Activated CD4-positive, CD25-positive, alpha-beta regulatory T cell treated with anti-CD3 and anti-CD28 coated beads, Interleukin-2, amount 50 U/mL, for 24 hours (primary cell): Measurements from ENCODE around the gene TBC1D25.

Experiments
- ATAC-seq, 2 donors: fragments of 150-1000 bp; cut with Tn5 transposase; one replicate each; pipeline ENCODE4 v1.10.0; 2021; ENCODE audit warnings: mild to moderate bottlenecking in 1 of 2, moderate library complexity in 1 of 2

The TBC1D25 gene

DNA sequence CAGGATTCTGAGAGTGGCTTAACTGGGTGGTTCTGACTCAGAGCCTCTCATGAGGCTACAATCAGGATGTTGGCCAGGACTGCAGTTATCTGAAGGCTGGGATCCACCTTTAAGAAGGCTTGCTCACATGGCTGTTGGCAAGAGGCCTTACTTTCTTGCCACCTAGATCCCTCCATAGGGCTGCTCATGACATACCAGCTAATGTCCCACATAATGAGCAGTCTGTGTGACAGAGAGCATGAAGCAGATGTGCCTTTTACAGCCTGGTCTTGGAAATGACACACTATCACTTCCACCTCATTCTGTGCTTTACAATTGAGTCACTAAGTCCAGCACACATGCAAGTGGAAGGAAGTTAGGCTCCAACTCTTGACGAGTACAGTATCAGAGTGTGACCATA is 30.4 kb downstream of the TBC1D25 start:
- peak; percentile 37 to 53 for ATAC-seq

DNA sequence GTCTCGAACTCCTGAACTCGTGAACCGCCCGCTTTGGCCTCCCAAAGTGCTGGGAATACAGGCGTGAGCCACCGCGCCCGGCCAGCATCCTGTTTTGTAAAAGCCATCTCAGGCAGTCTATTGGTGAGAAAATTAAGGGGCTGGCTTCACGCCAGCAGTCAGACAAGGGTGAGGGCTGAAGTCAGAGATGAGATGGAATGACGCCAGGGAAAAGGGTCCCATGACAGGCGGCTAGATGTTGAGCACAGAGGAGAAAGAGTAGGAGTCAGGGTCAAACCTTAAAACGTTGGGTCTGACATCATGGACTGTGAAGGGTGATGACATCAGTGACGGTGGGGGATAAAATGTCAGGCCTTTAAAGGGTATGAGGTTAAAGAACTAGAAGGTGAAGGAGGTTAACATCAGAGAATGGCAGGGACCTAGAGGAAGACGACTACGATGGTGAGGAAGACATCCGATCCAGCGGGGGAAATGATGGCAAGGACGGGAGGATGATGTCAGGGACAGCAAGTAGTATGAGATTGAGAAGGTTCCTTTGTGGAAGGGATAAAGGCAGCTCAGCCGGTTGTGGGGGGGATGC is 34.3 kb downstream of the TBC1D25 start:
- ATAC-seq: no peak

DNA sequence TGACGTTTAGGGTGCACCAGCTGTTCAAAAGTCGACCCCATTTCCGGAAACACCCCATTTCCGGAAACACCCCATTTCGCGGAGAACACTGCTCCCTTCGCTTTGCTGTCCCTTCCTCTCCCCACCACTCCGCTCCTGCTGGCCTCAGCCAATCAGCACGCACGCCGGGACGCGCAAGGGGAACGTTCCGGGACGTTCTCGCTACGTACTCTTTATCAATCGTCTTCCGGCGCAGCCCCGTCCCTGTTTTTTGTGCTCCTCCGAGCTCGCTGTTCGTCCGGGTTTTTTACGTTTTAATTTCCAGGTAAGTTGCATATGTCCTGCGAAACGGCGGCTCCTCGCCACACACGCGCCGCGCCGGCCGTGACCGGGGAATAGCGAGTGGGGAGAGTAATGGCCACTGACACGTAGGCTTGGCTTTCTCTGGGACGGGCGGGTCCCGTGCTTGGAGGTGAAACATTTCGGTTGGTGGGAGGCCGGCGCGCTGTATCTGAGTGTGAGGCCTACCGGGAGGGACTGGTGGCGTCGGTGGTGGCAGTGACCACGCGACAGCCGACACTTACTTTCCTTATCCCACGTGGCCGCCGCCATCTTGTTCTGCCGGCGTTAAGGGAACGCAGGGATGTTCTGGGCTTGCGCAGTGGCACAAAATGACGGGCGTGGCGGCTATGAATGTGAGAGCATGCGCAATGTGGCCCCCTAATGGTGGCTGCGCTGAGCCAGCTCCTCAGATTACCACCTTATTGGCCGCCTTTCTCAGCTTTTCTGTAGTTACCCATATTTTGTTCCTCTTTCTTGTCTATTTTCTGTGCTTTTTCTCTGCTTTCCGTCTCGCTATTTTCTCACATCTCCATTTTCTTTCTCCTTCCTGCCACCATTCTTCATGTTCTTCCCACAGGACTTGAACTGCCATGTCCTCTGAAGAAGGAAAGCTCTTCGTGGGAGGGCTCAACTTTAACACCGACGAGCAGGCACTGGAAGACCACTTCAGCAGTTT is 35.1 kb downstream of the TBC1D25 start, which contains the start of gene RBM3:
TSS of gene RBM3 (plus strand) at position 215 of the 997 bp plus-strand sequence. CDS start at position 912, 697 bp downstream.
- ATAC-seq: peak; percentile 92

DNA sequence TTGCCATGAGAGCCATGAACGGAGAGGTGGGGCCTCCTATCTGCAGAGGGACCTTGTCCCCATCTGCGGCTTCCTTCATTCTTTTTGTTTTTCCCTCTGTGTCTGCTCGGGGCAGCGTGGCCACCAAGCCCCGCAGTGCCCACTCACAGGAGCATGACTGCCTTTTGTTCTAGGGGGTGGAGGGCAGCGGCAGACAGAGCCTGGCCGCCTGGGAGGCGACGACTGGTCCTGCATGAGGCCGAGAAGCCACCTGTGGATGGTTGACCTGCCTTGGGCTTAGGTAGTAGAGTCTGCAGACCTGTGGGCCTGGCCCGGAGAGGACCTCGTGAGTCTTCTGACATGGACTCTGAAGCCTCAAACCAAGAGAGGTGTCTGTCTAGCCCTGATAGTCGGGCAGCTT is 36.1 kb downstream of the TBC1D25 start:
- ATAC-seq: no peak

DNA sequence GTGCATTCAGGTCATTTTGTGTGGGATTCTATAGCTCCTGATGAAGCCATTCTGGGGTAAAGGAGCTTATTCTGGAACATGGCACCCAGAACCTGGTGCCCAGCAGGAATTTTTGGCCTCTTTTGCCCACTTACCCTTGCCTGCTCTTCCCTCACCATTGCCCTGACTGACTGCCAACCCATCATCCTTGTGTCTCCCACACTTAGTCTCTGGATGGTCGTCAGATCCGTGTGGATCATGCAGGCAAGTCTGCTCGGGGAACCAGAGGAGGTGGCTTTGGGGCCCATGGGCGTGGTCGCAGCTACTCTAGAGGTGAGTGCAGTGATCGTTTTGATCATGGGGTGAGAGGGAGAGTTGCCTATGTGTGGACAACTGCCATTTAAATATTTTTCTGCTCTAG is 36.6 kb downstream of the TBC1D25 start:
- ATAC-seq: no peak

DNA sequence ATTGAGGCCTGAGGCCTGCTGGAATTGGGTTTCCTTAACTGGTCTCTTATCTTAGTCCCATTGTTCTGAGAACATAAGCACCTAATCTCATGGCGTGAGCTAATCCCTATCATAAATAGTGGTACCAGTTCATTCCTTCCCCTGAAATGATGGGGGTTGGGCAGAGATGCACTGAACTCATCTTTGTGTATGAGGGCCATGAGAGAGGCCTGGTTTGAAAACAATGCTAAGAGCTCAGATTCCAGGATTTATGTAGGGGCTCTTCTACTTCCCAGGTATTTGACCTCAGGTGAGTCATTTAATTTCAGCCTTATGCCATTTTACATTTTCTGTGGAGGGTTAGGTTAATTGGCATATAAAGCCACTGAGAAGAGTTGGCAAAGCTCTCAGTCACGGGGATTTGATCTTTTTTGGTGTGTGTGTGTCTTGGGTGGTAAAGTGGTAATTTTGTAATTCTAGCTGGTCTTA is 39.2 kb downstream of the TBC1D25 start:
- ATAC-seq: no peak

DNA sequence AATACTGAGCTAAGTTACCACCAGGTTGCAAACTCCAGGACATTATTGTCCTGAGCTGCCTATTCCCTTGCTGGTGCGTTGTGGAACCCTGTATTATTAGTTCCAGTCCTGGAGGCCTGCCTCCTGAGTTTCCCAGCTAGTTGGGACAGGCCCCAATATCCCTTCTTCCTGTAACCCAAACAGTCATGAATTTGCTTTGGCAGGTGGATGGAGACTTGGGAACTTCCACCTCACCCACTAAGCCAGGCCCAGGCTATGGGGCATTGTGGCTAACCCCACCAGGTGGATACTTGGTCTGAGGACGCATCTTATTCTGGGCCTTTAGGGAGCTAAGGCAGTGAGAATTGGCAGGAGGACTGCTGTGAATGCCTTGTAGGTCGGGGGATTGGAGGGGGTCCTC is 39.7 kb downstream of the TBC1D25 start:
- no peak for ATAC-seq

DNA sequence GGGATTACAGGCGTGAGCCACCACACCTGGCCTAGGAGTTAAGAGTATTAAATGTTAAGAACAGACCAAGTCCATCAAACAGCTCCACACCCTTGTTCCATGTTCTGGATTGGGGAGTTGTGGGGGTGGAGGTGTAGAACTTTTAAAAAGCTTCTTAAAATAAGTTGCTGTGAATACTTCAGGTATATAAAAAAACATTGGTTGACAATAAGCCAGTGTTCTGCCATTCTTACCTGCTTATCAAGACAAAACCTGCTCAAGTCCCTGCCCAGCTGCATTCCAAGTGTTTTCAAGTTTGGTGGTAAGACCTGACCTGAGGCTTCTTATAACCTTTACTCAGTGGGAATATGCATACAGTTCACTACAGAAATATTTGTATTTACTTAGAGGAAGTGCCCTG is 41.1 kb downstream of the TBC1D25 start:
- ATAC-seq: no peak

DNA sequence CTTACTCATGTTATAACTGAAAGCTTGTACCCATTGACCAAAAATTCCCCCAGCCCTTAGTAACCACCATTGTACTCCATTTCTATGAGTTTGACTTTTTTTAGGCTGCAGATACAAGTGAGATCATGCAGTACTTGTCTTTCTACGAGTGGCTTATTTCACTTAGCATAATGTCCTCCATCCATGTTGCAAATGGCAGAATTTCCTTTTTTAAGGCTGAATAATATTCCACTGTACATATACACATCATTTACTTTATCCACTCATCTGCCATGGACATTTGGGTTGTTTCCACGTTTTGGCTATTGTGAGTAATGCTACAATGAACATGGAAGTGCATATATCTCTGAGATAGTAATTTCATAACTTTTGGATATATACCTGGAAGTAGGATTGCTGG is 45.2 kb downstream of the TBC1D25 start:
- ATAC-seq: peak in 1 of 2 donors; percentile 21

DNA sequence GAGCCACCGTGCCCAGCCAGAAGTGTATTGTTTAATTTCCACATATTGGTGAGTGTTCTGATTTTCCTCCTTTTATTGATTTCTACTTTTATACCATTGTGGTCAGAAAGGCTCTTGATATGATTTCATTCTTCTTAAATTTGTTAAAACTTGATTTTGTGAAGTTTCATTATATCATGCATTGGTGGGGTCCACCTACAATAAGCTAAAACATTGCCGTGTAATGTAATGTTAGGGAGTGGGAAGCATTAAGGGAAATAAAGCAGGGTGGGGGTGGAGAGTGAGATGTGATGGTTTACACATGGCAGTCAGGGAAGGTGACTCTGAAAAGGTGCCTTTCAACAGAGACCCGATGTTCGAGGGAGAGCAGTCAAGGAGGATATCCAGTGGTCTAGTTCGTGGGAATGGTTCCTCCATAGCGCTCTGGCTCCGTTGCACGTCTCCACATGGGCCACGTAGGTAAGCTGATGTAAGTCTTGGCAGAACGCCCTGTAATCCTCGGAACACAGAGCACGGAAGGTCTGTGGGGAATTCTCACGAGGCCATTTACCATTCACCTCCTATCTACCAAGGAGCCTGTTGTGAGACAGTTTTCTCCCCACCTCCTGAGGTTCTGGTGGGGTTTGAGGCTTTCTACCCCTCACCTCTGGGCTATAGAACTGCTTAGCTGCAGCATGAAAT is 50.1 kb downstream of the TBC1D25 start:
- ATAC-seq: no peak

DNA sequence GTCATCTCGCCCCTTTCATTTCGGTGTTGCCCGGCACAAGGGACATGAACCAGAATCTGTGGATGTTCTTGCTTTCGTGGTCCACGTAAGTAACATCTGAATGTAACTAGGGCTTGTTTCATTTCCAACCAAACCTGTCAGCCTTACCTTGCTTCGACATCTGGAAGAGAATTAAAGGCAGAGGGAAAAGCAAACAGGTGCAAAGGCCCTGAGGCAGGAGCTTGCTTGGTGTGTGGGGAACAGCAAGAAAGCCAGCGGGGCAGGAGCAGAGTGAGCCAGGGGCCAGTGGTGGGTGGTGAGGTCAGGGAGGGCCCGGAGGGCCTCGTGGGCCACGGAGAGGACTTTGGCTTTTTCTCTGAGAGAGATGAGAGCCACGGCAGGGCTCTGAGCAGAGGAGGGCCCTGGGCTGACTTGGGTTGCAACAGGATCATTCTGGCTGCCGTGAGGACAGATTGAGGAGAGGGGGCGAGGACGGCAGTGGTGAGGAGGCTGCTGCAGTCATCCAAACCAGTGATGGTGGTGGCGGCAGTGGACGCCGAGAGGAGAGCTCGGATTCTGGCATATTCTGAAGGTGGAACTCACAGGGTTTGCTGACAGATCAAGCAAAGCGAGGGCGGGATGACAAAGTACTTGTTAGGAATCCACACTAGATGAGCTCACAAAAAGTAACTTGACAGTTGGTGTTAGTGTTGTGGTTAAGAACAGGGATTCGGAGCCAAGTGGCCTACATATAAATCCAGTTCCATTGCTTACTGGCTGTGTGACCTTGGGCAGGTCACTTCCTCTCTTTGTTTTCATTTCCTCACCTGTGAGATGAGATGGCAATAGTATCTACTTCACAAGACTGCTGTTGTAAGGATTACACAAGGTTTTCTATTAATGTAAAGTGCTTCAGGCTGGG is 50.9 kb downstream of the TBC1D25 start:
- ATAC-seq: no peak

DNA sequence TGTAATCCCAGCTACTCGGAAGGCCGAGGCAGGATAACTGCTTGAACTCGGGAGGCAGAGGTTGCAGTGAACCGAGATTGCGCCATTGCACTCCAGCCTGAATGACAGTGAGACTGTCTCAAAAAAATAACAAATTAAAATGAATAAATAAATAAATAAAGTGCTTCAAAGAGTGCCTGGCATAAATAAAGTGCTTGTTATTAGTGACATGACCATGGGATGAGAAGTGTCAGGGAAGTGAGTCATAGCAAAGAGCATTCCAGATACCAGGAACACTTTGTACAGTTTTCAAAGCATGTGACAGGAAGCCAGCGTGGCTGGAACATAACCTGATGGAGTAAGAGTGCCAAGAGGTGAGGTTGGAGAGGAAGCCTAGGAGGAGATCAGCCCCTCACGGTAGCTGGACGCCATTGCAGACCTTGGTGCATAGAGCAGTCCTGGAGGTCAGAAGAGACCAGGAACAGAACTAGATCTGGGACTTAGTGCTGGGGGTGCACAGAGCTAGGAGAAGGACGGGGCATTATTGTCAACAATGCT is 51.8 kb downstream of the TBC1D25 start:
- no peak for ATAC-seq

DNA sequence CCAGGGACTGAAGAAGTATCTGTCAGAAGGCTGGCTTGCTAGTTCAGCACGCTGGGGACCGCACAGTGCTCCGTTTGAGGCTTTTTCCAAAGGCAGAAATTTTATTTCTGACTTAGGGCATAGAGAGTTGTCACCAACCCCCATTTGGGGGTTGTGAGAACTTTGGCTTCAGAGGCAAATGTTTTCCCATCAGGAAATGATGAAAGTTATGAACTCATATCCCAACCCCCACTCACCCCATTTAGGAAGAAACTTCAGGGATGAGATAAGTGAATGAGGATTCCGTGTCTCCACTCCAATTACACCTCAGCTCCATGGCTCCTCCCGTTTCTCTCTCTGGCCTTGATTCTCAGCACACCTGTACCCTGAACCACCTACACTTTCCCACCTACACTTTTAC is 53.5 kb downstream of the TBC1D25 start:
- no peak for ATAC-seq

DNA sequence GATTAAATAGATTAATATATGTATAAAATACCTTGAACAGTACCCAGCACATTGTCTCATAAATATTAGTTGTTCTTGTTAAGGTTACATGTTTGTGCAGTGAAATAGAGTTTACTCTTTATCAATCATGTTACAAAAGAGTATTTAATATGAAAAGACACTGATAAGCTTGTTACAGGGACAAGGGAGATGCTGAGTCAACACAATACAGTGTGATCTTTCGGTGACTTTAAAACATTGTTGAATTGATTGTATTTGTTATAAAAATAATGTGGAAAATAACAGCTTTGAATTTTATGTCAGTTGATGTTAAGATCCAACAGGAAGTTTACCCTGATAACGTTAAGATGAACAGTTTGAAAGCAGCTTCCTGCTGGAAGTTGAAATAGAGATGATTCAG is 56.4 kb downstream of the TBC1D25 start:
- ATAC-seq: no peak

DNA sequence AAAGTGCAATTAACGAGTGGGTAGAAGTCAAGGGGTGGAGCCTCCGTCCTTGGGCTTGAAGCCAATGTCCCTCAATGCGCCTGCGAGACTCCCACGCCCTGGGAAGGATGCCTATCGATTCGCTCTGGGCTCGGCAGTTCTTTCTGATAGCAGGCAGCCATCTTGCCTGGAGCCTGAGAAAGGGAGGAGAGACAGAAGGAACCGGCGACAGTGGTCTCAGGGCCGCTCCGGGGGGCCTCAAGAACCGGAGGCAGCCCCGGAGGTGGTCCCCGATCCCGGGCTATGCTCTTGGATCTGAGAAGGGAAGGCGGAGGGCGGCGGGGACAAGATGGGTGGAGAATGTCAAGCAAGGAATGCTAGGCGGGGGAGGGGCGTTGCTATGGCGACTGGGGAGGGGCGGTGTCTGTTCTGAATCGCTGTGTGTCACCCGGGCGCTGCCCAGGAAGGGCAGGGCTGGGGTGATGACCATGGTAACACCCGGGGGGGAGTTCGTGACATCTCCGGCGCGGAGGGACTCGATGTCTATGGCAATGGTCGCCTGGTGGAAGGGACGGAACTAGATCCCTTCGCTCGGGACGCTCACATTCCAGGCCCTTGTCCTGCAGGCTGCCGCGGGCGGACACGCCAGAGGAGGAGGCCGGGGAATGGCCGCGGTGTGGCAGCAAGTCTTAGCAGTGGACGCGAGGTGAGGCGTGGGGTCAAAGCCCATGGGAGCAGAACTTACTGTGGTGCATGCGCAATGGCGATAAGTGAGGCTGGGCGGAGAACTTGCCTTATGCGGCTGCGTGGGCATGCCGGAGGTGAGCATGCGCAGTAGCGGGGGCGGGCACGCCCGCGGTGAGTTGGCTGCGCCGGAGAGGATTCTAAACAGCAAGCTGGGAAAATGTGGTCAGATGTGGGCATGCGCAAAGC is 58.1 kb downstream of the TBC1D25 start, which contains the start of gene WDR13:
TSS of gene WDR13 (plus strand) at position 140 of the 912 bp plus-strand sequence. CDS start at position 645, 505 bp downstream.
- peak; percentile 87 to 92 for ATAC-seq

DNA sequence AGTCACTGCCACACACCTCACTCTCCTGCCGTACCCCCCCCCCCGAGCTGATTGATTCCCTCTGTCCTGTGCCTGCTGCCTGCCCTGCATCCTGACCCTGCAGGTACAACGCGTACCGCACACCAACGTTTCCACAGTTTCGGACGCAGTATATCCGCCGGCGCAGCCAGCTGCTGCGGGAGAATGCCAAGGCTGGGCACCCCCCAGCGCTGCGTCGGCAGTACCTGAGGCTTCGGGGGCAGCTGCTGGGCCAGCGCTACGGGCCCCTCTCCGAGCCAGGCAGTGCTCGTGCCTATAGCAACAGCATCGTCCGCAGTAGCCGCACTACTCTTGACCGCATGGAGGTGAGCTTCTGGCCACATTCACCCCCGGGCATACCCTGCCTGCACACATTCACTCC is 59.1 kb downstream of the TBC1D25 start:
- ATAC-seq: no peak

DNA sequence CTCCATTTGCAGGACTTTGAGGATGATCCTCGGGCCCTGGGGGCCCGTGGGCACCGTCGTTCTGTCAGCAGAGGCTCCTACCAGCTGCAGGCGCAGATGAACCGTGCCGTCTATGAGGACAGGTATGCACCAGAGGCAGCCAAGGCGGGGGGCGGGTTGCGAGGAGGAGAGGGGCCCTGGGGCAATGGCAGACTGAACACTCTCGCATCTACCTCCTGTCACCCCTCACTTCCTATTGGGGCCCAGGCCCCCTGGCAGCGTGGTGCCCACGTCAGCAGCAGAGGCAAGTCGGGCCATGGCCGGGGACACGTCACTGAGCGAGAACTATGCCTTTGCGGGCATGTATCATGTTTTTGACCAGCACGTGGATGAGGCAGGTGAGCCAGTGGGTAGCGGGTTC is 59.8 kb downstream of the TBC1D25 start:
- ATAC-seq: no peak

DNA sequence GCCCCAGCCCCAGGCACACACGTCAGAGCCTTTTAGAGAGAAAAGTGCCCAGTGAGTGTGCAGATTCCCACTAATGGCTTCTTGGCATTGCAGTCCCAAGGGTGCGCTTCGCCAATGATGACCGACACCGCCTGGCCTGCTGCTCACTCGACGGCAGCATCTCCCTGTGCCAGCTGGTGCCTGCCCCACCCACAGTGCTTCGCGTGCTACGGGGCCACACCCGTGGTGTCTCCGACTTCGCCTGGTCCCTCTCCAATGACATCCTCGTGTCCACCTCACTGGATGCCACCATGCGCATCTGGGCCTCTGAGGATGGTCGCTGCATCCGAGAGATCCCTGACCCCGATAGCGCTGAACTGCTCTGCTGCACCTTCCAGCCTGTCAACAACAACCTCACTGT is 60.7 kb downstream of the TBC1D25 start:
- ATAC-seq: no peak

DNA sequence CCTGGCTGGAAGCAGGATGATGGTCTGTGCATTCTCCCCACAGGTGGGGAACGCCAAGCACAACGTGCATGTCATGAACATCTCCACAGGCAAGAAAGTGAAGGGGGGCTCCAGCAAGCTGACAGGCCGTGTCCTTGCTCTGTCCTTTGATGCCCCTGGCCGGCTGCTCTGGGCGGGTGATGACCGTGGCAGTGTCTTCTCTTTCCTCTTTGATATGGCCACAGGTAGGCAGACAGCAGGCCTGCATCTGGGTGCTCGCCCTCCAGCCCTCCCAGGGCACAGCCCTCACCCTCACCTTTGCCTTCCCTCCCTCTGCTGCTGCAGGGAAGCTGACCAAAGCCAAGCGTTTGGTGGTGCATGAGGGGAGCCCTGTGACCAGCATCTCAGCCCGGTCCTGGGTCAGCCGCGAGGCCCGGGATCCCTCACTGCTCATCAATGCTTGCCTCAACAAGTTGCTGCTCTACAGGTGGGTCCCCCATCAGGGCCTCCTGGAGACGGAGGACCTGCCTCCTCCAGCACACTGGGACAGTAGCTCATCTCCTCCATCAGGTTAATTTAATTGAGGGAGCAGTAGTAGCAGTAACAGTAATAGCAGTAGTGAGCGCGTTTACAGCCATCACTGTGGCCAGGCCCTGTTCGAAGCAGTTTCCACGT is 62.4 kb downstream of the TBC1D25 start:
- no peak for ATAC-seq

DNA sequence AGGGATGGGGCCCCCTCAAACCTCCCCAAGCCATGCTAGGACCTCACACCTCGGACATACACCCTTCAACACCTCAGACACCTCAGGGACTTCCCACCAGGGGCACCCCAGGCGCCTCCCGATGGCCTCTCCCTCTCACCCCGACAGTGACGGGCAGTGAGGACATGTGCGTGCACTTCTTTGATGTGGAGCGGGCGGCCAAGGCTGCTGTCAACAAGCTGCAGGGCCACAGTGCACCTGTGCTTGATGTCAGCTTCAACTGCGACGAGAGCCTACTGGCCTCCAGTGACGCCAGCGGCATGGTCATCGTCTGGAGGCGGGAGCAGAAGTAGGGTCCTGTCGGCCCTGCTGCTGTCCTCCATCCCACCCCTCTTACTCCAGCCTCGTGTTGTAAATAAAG is 65.2 kb downstream of the TBC1D25 start:
- no peak for ATAC-seq
